H1 (cell line): ENCODE measurements around the gene NFATC4. TPM values are rescaled to one million over a fixed set of nuclear protein-coding genes. Genes with fewer than 3 reads are reported as not detected.

Experiments used
- CTCF ChIA-PET: fragments of 300-600 bp; sonication (Branson Sonifier 250); formaldehyde crosslinking; loops from one replicate; lab custom pipeline; 2021; ENCODE audit not compliant: partially characterized antibody; lab: Charles Lee
- POLR2A ChIA-PET: fragments of 300-600 bp; sonication (Branson Sonifier 250); formaldehyde crosslinking; loops from one replicate; lab custom pipeline; 2021; ENCODE audit warnings: inconsistent platforms; ENCODE audit not compliant: partially characterized antibody; lab: Charles Lee
- DNase-seq, 2 experiments: peaks; one replicate each; pipeline versions ENCODE4 v3.0.0 to v3.0.0-alpha.2; 2010 to 2022; ENCODE audit warnings: low spot score in 2 of 2, low read depth in 1 of 2, mixed read lengths in 1 of 2
- FAIRE-seq: peaks from 2 replicates; lab custom pipeline; 2011; peaks lifted over from hg19 to GRCh38; lab: Jason Lieb, UNC
- H2AFZ ChIP-seq: 2 replicates; pipeline ENCODE4 v1.8.1; 2012; ENCODE audit warnings: low read length, inconsistent platforms
- H2AK5ac ChIP-seq: 2 replicates; pipeline ENCODE4 v1.6.1; 2013; ENCODE audit warnings: low read depth, low read length
- H2BK120ac ChIP-seq: replicated peaks from 2 replicates; pipeline ENCODE3; 2013; ENCODE audit warnings: low read depth, low read length, inconsistent platforms
- H2BK12ac ChIP-seq: 2 replicates; pipeline ENCODE4 v1.6.1; 2013; ENCODE audit warnings: low read depth, low read length
- H2BK15ac ChIP-seq: 2 replicates; pipeline ENCODE4 v1.6.1; 2013; ENCODE audit warnings: low read length
- H2BK20ac ChIP-seq: 2 replicates; pipeline ENCODE4 v1.6.1; 2013; ENCODE audit warnings: low read length
- H2BK5ac ChIP-seq: 2 replicates; pipeline ENCODE4 v1.6.1; 2013; ENCODE audit warnings: low read depth, low read length
- H3K14ac ChIP-seq: 2 replicates; pipeline ENCODE4 v1.6.1; 2013; ENCODE audit warnings: inconsistent platforms; ENCODE audit not compliant: insufficient read length
- H3K18ac ChIP-seq: 2 replicates; pipeline ENCODE4 v1.6.1; 2013; ENCODE audit warnings: low read length; ENCODE audit errors: extremely low read depth
- H3K23ac ChIP-seq: 2 replicates; pipeline ENCODE4 v1.6.1; 2013; ENCODE audit warnings: inconsistent platforms; ENCODE audit not compliant: insufficient read length
- H3K23me2 ChIP-seq: 2 replicates; pipeline ENCODE4 v1.6.1; 2013; ENCODE audit warnings: low read depth, low read length
- H3K27ac ChIP-seq: 2 replicates; pipeline ENCODE4 v1.6.1; 2011; ENCODE audit warnings: low read depth, low read length, inconsistent platforms
- H3K27me3 ChIP-seq, 4 experiments: replicated peaks in 1 of 4; 1 replicate in 1 of 4; 2 replicates in 3 of 4; pipeline versions ENCODE4 v1.6.1 to v1.8.1; 2011 to 2013; ENCODE audit warnings: low read length in 3 of 4, mild to moderate bottlenecking in 3 of 4, inconsistent platforms in 2 of 4, mixed read lengths in 2 of 4, moderate library complexity in 1 of 4; ENCODE audit not compliant: control insufficient read depth in 3 of 4, insufficient read depth in 3 of 4; ENCODE audit errors: extremely low read depth in 1 of 4
- H3K36me3 ChIP-seq, 4 experiments: 2 replicates each; pipeline versions ENCODE4 v1.6.1 to v1.8.1; 2011 to 2013; ENCODE audit warnings: mild to moderate bottlenecking in 4 of 4, low read length in 3 of 4, moderate library complexity in 2 of 4, control low read depth in 1 of 4, inconsistent platforms in 1 of 4; ENCODE audit not compliant: insufficient read depth in 4 of 4, control insufficient read depth in 2 of 4
- H3K4ac ChIP-seq: replicated peaks from 2 replicates; pipeline ENCODE3; 2013; ENCODE audit warnings: low read length, low read depth, mixed read lengths, inconsistent platforms; ENCODE audit not compliant: insufficient read length
- H3K4me1 ChIP-seq, 4 experiments: replicated peaks in 1 of 4; 1 replicate in 1 of 4; 2 replicates in 3 of 4; pipeline versions ENCODE4 v1.6.1 to v1.8.1; 2011 to 2013; ENCODE audit warnings: low read length in 3 of 4, inconsistent platforms in 2 of 4, mixed read lengths in 1 of 4; ENCODE audit not compliant: insufficient read depth in 4 of 4, control insufficient read depth in 3 of 4
- H3K4me2 ChIP-seq, 2 experiments: 2 replicates each; pipeline versions ENCODE4 v1.6.1 to v1.8.1; 2011 to 2013; ENCODE audit warnings: low read depth in 2 of 2, low read length in 2 of 2, control low read depth in 1 of 2, inconsistent platforms in 1 of 2, mild to moderate bottlenecking in 1 of 2; ENCODE audit not compliant: insufficient read depth in 1 of 2
- H3K4me3 ChIP-seq, 4 experiments: fragments of 200-600, 300-600 bp in 1 of 4; sonication (generic), shearing (Covaris generic), sonication (Bioruptor Twin) in 1 of 4; 2 replicates each; pipeline versions ENCODE4 v1.5.1 to v1.8.1; 2011 to 2016; ENCODE audit warnings: low read length in 4 of 4, low read depth in 3 of 4, control low read depth in 2 of 4, inconsistent platforms in 2 of 4, mild to moderate bottlenecking in 2 of 4, mixed read lengths in 1 of 4, moderate library complexity in 1 of 4; ENCODE audit not compliant: insufficient read depth in 2 of 4; ENCODE audit errors: extremely low read depth in 1 of 4
- H3K56ac ChIP-seq: replicated peaks from 2 replicates; pipeline ENCODE3; 2013; ENCODE audit warnings: low read depth, mild to moderate bottlenecking, mixed read lengths, low read length, inconsistent platforms; ENCODE audit not compliant: insufficient read length
- H3K79me1 ChIP-seq: 2 replicates; pipeline ENCODE4 v1.6.1; 2013; ENCODE audit warnings: low read depth, low read length, control low read depth
- H3K79me2 ChIP-seq, 2 experiments: 2 replicates each; pipeline versions ENCODE4 v1.6.1 to v1.8.1; 2012 to 2013; ENCODE audit warnings: low read length in 2 of 2, mild to moderate bottlenecking in 2 of 2, inconsistent platforms in 1 of 2; ENCODE audit not compliant: insufficient read depth in 2 of 2, control insufficient read depth in 1 of 2
- H3K9ac ChIP-seq, 4 experiments: replicated peaks in 1 of 4; 1 replicate in 1 of 4; 2 replicates in 3 of 4; pipeline versions ENCODE4 v1.6.1 to v1.8.1; 2011 to 2013; ENCODE audit warnings: low read depth in 3 of 4, low read length in 3 of 4, control low read depth in 2 of 4, mild to moderate bottlenecking in 2 of 4, moderate library complexity in 2 of 4, inconsistent platforms in 1 of 4; ENCODE audit errors: extremely low read depth in 1 of 4
- H3K9me3 ChIP-seq, 2 experiments: 2 replicates each; pipeline versions ENCODE4 v1.6.1 to v1.8.1; 2012 to 2013; ENCODE audit warnings: mild to moderate bottlenecking in 2 of 2, moderate library complexity in 2 of 2, control low read depth in 1 of 2, inconsistent platforms in 1 of 2, low read depth in 1 of 2, low read length in 1 of 2, mixed read lengths in 1 of 2; ENCODE audit not compliant: insufficient read depth in 2 of 2
- H4K20me1 ChIP-seq, 2 experiments: replicated peaks in 1 of 2; 2 replicates each; pipeline versions ENCODE3 to v1.8.1; 2011 to 2013; ENCODE audit warnings: inconsistent platforms in 2 of 2, low read length in 2 of 2, mild to moderate bottlenecking in 1 of 2; ENCODE audit not compliant: insufficient read depth in 2 of 2, control insufficient read depth in 1 of 2
- H4K5ac ChIP-seq: 2 replicates; pipeline ENCODE4 v1.6.1; 2013; ENCODE audit warnings: low read length, low read depth, mixed read lengths, inconsistent platforms; ENCODE audit not compliant: insufficient read length
- H4K8ac ChIP-seq: 2 replicates; pipeline ENCODE4 v1.8.0; 2013; ENCODE audit warnings: mild to moderate bottlenecking, moderate library complexity, low read length, inconsistent platforms; ENCODE audit not compliant: insufficient read depth; ENCODE audit errors: extremely low read depth
- H4K91ac ChIP-seq: replicated peaks from 2 replicates; pipeline ENCODE3; 2013; ENCODE audit warnings: low read length, mixed read lengths, inconsistent platforms; ENCODE audit not compliant: insufficient read length
- ASH2L ChIP-seq: fragments of 200-600, 300-600 bp; sonication (generic); IDR thresholded peaks from one replicate; pipeline ENCODE4 v1.7.1; 2017; ENCODE audit warnings: low read length
- HDAC6 ChIP-seq: IDR thresholded peaks from one replicate; pipeline ENCODE4 v1.7.1; 2012; ENCODE audit warnings: low read depth, mild to moderate bottlenecking, inconsistent platforms, low read length, moderate library complexity
- NANOG ChIP-seq: IDR thresholded peaks from 2 replicates; pipeline ENCODE4 v1.6.1; 2011; ENCODE audit warnings: low read length, low read depth, mild to moderate bottlenecking, inconsistent platforms; ENCODE audit not compliant: insufficient read depth, poor library complexity, severe bottlenecking
- WGBS, 2 experiments: shearing (Covaris generic) in 1 of 2; methylation state at CpG; one replicate each; pipeline versions ENCODE4 v1.1.6 to v1.1.7; 2013 to 2015; ENCODE audit warnings: low lambda C conversion rate in 2 of 2, mixed read lengths in 2 of 2, inconsistent platforms in 1 of 2, low coverage in 1 of 2, missing lambda C conversion rate in 1 of 2; ENCODE audit not compliant: insufficient replicate concordance in 2 of 2, insufficient coverage in 1 of 2, insufficient read length in 1 of 2; ENCODE audit errors: extremely low coverage in 1 of 2, missing lambda C conversion rate in 1 of 2; 5-methylcytosine and 5-hydroxymethylcytosine counted together
- polyA plus RNA-seq, 7 experiments: library from polyadenylated mRNA; depleted of rRNA in 3 of 7; stranded (reverse) in 5 of 7; unstranded in 2 of 7; fragments of >200 nt in 5 of 7; fragments of 200-250 nt in 2 of 7; gene quantifications; 1 replicate in 5 of 7; 2 replicates in 1 of 7; 4 replicates in 1 of 7; pipeline versions ENCODE4 v1.2.1 to v1.2.3, GENCODE V29; 2011 to 2013; ENCODE audit warnings: missing spikeins in 2 of 7, mixed read lengths in 2 of 7
- total RNA-seq: library from RNA; stranded (reverse); fragmentation: NEBNext Ultra II Directional; extraction: Animal tissue kit (Norgen Biotek cat#: 25700); gene quantifications from 2 replicates; pipeline ENCODE4 v1.2.1, GENCODE V29; 2021

NFATC4 gene
- total and polyA plus RNA-seq, 2 of the 8 experiments (the other 6 are each of a cell fraction or from before 2014, with no cell fraction given) = 47.3 to 50.3 TPM

- H3K36me3 ChIP-seq = no peaks in the 10 kb centered on the region
- no peaks in the 10 kb centered on the region for H3K79me1 ChIP-seq
- CTCF ChIA-PET = interaction anchor here (1.0 to 6.9 kb wide), 23 partner anchors 10 to 75 kb away, joined by 3 to 52 read pairs (median 5); partner anchors contain the start of genes ADCY4, CBLN3, KHNYN and RIPK3
- POLR2A ChIA-PET = interaction anchor here (1.1 to 1.2 kb wide), 2 partner anchors 17 to 81 kb away, joined by 3 to 4 read pairs; partner anchors contain the start of gene SDR39U1
- no peak overlapping the region for H3K14ac ChIP-seq
- no peak overlapping the region for H2BK15ac ChIP-seq
- H4K91ac ChIP-seq = no peak overlapping the region
- H3K27me3 ChIP-seq = peaks cover 0 to 8% (median 2%) of the 10 kb centered on the region in 4 experiments; a peak in 4 of 7 replicates
- DNase-seq (no peak), FAIRE-seq (no peak)
- no peak overlapping the region for H4K8ac ChIP-seq
- no peaks in the 10 kb centered on the region for H3K9me3 ChIP-seq
- H3K27ac ChIP-seq = no peak overlapping the region
- H3K4me2 ChIP-seq = no peak overlapping the region
- H3K23me2 ChIP-seq = peaks cover 4% of the 10 kb centered on the region
- H2BK20ac ChIP-seq = no peak overlapping the region
- no peak overlapping the region for H2AK5ac ChIP-seq
- peaks cover 0 to 4% (median 1%) of the 10 kb centered on the region in 4 experiments; a peak in 3 of 7 replicates for H3K4me1 ChIP-seq
- H4K5ac ChIP-seq = no peak overlapping the region
- H2BK12ac ChIP-seq = no peak overlapping the region
- H2BK120ac ChIP-seq = no peak overlapping the region
- H3K56ac ChIP-seq = no peak overlapping the region
- TF ChIP-seq NANOG (no peak), ASH2L (no peak), HDAC6 (no peak)
- H2AFZ ChIP-seq = no peak overlapping the region
- H2BK5ac ChIP-seq = no peak overlapping the region
- H3K9ac ChIP-seq = no peak overlapping the region
- H3K23ac ChIP-seq = no peak overlapping the region
- no peaks in the 10 kb centered on the region for H4K20me1 ChIP-seq
- no peak overlapping the region for H3K4me3 ChIP-seq
- H3K4ac ChIP-seq = no peak overlapping the region
- WGBS, 2 experiments = 93% methylated on average over 2 of the region's 2 CpGs; no CpG with 5 or more reads in 1 of the 2 experiments
- H3K79me2 ChIP-seq = no peaks in the 10 kb centered on the region
- H3K18ac ChIP-seq = no peak overlapping the region
These were observed 6.7 kb upstream of the NFATC4 start for GRCh38 chr14:24361326-24361725.
